NCI-H2029 (cell line): ENCODE measurements around the gene ANKDD1B.
"Not testable (repeated sequence)": the region's sequence is repeated elsewhere in the genome, so short reads cannot be mapped to it uniquely, and the experiment has no call there.

ENCODE experiments used
- DNase-seq: peaks from one replicate; lab custom pipeline; 2025; lab: John Stamatoyannopoulos, UW

The ANKDD1B gene

GRCh38 chr5:75662061-75662460, 50.8 kb downstream of the ANKDD1B start:
- DNase-seq = no peak

- DNase-seq = no peak
These were observed 52.5 kb downstream of the ANKDD1B start for GRCh38 chr5:75663579-75664284.

- DNase-seq = no peak
These were observed 53.7 kb downstream of the ANKDD1B start for GRCh38 chr5:75664979-75665378.

- no peak for DNase-seq
These were observed 55.5 kb downstream of the ANKDD1B start for GRCh38 chr5:75666801-75667200.

- no peak for DNase-seq
These were observed 56.3 kb downstream of the ANKDD1B start for GRCh38 chr5:75667586-75667985.

- DNase-seq = no peak
These were observed 57.2 kb downstream of the ANKDD1B start for GRCh38 chr5:75668445-75668844.

DNA sequence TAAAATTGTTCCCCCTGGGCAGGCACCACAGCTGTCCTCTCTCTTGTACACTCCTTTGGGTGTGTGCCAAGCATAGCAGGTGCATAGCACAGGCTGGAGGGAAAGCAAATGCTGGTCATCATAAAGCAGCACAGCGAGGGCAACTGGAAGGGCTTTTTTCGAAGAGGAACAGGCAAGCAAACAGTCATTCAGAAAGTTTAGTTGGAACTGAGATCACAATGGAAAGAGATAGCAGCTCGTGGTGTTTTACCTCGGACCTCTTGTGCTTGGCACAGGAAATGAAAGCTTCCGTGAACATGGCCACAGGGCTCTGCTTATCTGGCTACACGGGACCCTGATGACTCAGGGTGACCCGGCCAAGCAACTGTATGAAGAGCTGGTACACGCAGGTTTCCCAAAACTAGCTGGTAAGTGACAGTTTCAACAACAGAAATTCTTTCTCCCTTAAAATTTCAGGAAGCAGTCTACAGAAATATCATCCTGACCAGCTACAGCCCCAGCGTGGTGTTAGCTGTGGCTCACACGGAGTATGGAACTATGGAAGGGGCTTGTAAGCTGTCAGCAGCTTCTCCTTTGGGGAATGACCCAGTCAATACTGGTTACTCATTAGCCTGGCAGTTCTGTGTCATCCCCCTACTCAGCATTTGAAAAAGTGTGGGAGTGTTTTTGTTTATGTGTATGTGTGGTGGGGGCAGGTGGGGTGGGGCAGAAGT, 57.9 kb downstream of the ANKDD1B start:
- peak; percentile 74 for DNase-seq

DNA sequence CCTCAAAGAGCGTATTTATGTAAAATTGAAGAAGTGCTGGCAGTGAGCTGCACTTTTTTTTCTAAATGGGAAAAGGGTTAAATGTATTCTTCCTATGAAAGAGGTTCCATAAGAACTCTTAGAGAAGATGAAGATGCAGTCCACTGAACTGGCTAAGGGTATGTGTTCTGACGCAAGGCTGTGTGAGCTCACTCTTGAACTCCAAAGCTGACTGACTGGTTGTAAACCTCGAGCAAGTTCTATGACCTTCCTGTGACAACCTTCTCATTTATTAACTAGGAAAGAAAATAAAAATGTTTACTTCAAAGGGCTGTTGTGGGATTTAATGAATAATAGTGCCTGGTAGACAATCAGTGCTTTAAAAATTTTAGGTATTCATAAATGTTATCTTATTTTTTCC, 59.3 kb downstream of the ANKDD1B start:
- no peak for DNase-seq

DNA sequence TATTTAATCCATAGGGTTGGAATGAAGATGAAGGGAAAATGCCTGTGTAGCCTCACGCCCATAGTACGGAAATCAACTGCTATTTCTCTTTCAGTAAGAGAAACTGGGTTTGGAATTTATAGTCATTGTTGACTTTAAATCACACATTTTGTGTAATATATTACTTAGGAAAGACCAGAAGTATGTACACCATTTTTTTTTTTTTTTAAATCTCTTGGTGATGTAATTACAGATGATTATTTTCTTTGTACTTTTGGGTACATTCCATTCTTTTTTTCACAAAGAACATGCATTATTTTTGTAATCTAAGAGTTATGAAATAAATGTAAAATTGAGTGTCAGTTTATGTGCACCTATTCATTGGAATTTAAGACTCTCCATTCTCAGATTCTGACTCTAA, 60.3 kb downstream of the ANKDD1B start:
- DNase-seq = no peak

DNA sequence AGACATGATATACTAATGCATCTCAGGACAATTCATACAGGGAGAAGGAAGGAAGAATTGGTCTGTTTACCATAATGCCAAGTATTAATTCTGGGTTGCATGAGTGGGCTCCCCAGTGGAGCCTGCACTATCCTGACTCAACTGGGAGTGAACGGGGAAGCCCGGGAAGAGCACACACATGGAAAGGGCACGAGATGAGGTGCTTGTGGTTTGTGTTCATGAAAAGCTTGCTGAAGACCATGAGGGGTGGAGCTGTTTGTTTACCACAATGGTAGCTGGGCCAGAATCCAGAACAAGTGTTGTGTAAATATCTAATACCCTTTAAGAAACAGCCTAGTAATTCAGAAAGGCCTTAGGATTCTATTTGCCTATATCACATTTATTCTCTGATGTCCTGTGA, 61.4 kb downstream of the ANKDD1B start:
- DNase-seq = peak; percentile 48

DNA sequence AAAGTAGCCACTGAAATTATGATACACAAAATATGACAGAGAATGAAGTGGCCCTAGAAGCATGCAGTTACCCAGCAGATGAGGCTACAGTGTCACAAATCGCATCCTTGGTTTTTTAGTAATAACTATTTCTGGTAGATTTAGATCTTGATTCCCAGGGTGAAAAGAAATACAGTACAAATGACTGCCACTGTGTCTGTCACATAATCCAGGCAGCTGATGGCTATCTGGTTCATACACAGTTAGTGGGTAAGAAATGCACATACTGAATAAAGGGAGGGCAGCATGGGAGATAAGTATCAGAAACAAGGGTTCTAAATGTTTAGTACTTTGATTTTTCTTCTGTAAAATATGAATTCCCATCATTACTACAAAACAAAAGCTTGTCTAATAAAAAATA, 64.5 kb downstream of the ANKDD1B start:
- DNase-seq = no peak

DNA sequence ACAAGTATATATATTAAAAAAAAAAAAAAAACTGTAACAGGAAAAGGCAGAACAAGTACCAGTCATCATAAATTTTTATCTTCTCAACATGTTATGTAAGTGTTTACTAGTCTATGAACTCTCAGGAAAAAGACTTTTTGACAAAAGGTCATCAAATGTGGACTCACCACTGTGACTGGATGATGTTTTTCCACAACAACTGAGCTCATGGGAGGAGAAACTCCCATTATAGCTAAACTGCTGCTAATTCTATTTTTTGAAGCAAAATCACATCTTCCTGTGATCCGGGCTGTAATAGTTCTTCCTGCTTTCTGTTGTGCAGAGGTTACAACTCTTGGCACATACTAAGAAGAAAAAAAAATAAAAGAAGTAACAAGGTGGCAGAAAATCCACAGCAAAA, 66.4 kb downstream of the ANKDD1B start:
- DNase-seq = no peak

DNA sequence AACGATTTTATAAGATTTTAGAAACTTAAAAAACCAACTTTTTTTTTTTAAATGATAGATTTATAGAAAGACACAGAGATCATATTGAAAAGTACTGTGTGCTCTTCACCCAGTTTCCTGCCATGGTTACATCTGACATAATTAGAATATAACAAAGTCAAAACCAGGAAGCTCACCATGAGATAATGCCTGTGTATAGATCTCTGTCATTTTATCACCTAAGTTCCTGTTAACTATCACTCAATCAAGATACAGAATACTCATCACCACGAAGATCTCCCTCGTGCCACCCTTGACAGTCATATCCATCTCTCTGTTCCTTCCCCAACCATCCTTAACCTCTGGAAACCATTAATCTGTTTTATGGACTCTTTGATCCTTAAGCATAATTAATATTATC, 66.9 kb downstream of the ANKDD1B start:
- no peak for DNase-seq

- DNase-seq = no peak
These were observed 70.0 kb downstream of the ANKDD1B start for GRCh38 chr5:75681125-75681830.

DNA sequence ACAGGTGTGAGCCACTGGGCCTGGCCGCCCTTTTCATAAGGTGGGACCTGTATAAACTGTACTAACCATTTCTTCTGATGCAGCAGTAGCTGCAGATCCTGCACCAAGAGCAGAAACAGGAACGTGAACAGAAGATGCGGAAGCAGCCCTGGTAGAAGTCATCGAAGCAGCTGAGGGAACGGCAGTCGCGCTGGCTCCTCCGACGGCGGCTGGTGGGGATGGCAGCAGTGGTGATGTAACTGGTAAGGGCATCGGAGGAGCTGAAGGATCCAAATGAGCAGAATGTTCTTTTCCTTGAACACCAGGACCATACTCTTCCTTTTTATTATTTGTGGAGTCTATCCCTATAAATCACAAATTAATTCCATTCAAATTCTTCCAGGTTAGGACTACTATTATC, 73.9 kb downstream of the ANKDD1B start:
- DNase-seq = no peak

DNA sequence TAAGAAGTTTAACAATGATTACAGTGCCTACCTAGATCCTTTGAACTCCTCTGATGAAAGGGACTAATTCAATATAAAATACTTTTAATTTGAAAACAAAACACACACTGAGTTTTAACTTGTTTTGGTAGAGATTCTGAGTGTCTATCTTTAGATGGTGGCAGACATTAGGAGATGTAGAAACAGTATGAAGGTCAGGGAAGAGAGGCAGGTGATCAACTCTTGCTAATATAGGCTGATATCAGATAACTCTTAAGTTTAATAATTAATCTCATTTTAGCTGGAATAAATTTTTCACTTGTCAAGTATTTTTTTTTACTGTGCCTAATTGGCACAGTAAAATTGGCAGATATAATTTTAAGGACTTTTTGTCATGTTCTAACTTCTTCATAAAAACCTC, 75.2 kb downstream of the ANKDD1B start:
- DNase-seq = no peak

GRCh38 chr5:75690669-75691068, 79.4 kb downstream of the ANKDD1B start:
- no peak for DNase-seq

DNA sequence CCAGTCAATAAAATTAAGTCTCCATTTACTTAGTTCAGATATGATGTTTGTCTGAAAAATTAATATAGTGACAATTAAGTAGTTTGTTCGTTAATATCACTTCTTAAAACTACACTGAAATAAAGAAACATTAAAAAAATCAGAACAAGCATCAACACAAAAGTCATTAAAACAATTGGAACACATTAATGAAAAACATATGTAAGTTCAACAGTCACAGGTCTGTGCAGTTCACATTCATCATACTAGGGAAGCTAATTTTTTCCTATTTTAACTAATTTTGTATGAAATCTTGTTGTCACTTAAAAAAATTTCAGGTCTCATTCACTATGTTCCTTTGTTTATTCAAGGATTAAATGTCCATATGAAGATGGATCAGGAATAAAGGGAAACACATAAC, 83.5 kb downstream of the ANKDD1B start:
- DNase-seq = no peak

- not testable (repeated sequence) for DNase-seq
These were observed 84.5 kb downstream of the ANKDD1B start for GRCh38 chr5:75695472-75696351.

DNA sequence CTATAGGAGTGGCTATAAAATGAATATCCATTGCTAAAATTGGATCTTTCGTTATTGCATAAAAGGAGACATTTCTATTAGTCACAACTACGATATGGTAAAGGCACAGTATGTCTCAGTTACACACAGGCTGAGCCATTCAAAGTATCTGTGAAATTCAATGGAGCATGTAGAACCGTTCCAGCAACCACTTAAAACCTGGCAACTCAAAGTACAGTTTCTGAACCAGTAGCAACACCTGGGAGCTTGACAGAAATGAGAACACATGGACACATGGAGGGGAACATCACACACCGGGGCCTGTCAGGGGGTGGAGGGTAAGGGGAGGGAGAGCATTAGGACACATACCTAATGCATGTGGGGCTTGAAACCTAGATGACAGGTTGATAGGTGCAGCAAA, 90.6 kb downstream of the ANKDD1B start:
- DNase-seq = no peak

- no peak for DNase-seq
These were observed 94.8 kb downstream of the ANKDD1B start for GRCh38 chr5:75706016-75706415.

GRCh38 chr5:75706775-75707174, 95.5 kb downstream of the ANKDD1B start:
- no peak for DNase-seq
